T1000 (cell line): Measurements from ENCODE around the gene ASB15.
A peak's percentile ranks its signal among the peaks of the same experiment; 100 is the strongest.
"Not testable (repeated sequence)": the region's sequence is repeated elsewhere in the genome, so short reads cannot be mapped to it uniquely, and the experiment has no call there.

Experiments used
- DNase-seq: peaks from one replicate; lab custom pipeline; 2025; ENCODE audit warnings: mixed read lengths; lab: John Stamatoyannopoulos, UW

Gene ASB15

DNA sequence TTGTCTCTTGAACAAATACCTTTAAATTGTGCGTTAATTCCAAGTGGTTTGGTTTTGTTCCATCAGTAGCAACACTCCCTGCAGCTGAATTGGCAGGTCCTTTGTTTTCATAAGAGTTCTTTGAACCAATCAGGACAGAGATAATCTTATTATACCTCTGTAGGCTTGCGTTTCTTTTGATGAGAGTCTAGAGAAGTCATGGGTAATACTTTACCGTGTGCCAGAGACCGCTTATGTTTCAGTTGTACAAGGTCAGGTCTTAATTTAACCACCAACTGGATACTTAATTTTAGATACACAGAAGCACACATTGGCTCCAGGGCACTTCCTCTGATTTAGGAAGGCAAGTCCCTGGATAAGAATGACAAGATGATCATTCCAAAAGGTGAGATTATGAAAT, at the start of gene ASB15:
Gene ASB15, plus strand, starts transcription at position 292 of the 400 bp plus-strand sequence. CDS start 12,682 bp downstream, outside the sequence.
- DNase-seq = no peak

DNA sequence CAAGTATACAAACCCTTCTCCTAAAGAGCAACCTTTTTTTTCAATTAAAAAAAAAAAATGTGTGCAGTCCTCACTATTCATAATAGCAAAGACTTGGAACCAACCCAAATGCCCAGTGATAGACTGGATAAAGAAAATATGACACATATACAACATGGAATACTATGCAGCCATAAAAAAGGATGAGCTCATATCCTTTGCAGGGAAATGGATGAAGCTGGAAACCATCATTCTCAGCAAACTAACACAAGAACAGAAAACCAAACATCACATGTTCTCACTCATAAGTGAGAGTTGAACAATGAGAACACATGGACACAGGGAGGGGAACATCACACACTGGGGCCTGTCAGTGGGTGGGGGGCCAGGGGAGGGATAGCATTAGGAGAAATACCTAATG, 49.5 kb upstream of the ASB15 start:
- DNase-seq = not testable (repeated sequence)

DNA sequence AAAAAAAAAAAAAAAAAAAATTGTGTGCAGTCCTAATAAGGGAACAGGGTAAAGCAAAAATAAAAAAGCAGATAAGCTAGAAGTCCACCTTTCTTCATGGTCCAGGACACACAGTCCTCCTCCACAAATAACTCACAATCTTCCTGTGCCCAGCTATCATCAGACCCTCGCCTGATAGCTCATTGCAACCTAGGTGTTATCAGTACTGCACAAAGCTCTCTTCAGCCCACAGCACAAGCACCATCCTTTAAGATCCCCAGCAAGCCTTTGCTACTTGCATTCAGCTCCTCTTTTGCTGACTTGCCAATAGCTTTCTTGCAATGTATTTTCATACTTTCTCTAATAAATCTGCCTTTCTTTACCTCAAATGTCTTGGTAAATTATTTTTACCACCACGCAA, 49.0 kb upstream of the ASB15 start:
- no peak for DNase-seq

DNA sequence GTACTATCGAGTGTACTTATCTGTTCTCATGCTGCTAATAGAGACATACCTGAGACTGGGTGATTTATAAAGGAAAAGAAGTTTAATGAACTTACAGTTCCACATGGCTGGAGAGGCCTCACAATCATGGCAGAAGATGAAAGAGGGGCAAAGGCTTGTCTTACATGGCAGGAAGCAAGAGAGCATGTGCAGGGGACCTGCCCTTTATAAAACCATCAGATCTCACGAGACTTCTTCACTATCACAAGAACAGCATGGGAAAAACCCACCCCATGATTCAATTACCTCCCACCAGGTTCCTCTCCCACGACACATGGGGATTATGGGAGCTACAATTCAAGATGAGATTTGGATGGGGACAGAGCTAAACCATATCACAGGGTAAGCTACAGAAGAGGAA, 48.5 kb upstream of the ASB15 start:
- DNase-seq = no peak

DNA sequence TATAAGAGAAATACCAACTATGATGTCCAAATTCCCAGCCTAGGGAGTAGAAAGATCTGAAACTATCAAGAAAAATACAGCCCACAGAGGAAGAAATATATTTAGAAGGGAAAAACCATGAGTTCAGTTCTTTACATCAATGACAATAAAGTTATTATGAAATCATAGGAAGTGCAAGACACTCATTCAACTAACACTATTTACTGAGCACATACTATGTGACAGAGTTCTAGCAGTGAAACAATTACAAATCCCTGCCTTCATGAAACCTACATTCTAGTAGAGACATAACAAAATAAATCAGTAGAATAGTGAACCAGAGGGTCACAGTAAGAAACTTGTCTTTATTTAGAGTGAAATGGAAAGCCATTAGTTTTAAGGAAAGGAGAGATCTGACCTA, 46.1 kb upstream of the ASB15 start:
- DNase-seq = no peak

DNA sequence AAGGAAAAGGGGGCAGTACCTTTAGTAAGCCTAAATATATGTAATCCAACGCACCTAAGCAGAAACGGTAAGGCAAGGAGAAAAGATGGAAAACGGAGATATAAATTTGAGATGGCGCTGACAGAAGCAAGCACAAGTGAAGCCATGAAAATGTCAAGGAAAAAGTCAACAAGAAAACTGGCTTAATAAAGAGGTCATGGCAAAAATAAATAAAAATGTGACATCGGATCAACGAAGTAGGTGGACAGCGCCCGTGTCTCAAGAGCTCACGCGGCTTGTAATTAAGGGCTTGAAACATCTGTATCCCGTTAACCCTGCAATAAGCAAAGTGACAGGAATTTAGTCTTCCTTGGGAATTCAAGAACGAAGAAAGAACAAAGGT, 44.6 kb upstream of the ASB15 start:
- DNase-seq = no peak

DNA sequence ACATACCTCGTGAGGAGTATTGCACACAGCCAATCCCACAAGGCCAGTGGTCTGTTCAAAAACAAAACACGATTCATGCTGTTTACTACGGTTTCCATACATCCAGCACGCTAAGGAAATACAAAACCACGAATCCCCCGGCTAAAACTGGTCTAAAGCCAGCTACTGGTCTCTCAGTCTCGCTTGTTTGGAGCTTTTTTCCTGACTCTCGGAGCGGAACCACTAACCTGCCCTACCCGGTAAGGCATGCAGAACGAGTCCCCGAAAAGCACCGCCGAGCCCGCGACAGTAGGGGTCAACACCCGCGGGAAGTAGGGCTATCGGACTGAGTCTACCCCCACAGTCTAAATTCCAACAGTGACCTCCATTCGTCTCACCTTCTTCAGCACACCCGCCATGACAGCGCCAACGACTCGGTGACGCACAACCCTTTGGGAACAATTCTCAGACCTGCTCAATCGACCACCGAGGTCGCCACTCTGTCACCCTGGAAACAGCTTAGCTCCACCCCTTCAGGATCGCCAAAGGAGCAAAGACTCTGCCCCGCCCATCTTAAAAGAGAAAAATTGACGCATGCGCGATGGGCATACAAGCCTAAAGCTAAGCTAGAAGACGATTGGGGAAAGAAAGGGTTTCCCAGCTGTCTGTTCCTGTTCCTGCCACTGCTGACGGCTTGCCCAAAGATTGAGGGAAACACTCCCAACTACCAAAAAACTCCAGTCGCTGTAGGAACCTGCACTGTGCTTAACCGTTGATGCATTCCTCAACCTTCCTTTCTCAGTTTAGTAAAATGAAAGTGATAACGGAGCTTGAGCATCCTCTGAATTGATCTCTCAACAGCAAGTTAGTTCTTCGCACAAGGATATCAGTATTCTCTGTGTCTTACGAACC, 44.0 kb upstream of the ASB15 start, which contains the start of gene NDUFA5:
Gene NDUFA5, minus strand, starts transcription at position 421 of the 891 bp plus-strand sequence. Its CDS starts 23 bp downstream, at position 398.
- DNase-seq = peak; percentile 90

DNA sequence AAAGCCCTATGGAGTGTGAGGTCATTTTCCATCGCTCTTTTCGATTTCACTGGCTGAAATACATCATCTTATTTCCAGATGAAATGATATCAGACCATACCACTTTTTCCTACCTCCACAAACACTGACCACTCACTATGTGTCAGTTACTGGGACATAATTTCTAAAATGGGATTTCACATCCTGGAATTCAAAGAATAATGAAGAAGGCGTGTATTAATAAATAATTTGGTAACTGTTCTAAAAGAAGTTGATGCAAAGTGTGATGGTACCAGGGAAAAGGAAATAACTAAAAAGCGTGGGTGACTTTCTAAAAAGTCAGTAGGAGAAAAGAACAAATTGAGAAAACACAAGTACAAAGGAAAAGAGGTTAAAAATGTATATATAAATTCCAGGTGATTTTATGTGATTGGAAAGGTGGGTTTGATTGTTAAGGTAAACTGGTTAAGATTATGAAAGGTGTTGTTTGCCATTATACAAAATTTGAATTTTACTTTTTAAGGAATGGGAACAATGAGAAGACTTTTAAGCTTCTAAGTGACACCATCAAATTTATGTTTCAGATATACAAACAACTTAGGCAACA, 43.2 kb upstream of the ASB15 start:
- DNase-seq = no peak

DNA sequence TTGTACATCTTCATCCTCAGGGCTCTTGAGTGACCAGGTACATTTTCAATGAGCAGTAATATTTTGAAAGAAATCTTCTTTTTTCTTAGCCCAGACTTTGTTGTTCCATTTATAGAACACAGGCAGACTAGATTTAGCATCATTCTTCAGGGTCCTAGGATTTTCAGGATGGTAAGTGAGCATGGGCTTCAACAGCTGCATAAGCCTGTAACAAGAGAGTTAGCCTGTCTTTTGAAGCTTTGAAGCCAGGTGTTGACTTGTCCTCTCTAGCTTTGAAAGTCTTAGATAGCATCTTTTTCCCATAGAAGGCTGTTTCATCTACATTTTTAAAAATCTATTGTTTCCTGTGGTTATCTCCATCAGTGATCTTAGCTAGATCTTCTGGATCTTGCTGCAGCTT, 39.5 kb upstream of the ASB15 start:
- DNase-seq = no peak

DNA sequence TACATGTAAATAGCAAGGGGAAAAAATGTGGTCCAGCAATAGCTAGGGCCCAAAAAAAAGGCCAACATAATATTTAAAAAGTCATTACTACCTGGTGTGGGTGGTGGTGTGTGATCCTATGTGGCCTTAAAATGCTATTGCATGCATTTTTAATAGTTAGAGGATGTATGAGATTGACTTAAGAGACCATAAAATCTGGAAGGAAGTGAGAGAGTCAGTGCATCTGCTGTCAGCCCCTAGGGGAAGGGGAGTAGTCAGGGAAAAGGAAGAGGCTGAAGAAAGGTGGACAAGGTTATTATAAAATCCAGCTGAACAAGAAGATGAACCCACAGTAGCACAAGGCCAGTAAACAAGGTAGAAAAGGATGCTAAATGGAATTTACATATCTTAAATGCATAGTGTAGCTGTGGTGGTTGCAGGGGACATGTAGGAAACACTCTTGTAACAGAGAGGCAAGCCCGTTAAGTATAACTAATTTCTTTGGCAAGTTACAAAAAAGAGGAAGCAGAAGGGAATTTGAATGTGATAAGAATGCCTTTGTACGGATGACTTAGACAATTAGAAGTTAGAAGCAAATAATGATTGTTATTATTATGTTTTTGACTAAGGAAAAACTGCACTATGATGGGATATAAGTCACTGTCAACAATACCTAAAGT, 32.1 kb upstream of the ASB15 start:
- DNase-seq = no peak

DNA sequence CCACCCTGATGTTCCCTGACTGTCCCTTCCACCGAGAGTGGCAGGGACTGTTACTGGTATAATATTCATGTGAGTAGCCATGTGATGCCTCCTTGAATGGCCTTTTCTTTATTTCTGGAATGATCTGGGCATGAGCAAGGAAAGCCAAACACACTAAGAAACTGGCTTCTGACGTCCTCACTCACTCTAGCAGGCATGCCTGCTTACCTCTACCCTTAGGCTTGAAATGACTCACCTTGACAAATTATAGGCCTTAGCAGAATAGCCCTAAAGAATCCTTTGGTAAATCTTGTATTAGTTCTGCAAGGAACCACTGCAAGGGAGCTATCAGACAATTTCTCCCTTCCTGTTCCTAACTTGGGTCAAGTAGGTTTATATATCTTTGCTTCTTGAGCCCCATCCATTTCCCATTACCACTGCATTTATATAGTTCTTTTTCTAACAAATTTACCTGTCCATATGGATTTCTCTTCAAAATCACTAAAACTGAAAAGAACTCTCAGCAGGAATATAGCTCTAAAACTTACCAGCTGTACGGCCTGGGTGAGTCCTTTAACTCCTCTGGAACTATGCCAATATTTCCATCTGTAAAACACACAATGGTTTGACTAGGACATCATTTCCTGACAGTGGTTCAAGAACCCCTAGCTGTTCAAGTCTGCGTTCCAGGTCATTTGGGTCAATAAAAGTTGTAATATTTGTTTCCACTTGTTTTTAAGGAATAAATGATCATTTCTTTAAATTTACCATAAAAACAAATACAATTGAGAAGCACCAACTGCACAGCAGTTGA, 31.0 kb upstream of the ASB15 start:
- no peak for DNase-seq

DNA sequence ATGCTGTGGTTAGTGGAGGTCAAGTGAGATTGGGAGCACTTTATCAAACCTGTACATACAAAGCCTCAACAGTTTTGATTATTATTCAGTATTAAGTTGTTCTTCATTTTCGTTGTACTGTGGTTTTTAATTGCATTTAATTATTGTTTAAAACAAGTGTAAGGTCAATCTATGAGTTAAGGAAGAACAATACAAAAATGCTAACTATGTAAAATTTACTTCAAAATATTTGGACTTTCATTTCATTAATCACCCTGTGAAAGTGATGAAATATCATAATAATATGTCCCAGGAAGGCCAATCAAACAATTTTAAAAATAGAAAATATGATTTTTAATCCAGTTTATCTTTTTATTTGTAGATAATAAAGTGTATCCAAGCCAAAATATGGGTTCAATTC, 30.4 kb upstream of the ASB15 start:
- DNase-seq = no peak

DNA sequence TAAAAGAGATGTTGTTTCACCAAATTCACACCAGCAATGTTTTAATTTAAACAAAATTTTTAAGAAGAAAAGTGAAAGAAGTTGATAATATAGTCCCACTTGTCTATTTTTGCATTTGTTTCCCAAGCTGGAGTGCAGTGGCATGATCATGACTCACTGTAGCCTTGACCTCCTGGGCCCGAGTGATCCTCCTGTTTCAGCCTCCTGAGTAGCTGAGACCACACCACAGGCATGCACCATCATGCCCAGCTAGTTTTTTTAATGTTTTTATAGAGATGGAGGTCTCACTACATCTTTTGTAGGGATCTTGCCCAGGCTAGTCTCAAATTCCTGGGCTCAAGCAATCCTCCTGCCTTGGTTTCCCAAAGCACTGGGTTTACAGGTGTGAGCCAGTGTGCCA, 29.9 kb upstream of the ASB15 start:
- no peak for DNase-seq

DNA sequence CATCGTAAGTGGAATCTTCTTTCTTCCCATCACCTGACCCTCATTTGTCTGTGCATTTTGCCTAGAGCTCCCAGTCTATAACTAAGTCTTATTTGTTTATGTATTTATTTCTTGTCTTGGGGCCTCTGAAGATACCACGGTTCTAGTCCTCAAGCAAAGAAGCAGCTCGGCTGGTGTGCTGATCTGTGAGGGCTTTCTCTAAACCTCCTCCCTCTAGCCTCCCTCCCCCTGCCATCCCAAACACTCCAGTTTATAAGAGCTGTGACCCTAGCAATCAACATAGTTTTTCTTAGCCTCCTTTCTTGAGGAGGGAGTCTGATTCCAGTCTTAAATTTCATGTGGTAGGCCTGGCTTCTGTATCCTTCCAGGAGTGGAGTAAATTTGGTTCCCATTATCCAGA, 28.3 kb upstream of the ASB15 start:
- DNase-seq = no peak

DNA sequence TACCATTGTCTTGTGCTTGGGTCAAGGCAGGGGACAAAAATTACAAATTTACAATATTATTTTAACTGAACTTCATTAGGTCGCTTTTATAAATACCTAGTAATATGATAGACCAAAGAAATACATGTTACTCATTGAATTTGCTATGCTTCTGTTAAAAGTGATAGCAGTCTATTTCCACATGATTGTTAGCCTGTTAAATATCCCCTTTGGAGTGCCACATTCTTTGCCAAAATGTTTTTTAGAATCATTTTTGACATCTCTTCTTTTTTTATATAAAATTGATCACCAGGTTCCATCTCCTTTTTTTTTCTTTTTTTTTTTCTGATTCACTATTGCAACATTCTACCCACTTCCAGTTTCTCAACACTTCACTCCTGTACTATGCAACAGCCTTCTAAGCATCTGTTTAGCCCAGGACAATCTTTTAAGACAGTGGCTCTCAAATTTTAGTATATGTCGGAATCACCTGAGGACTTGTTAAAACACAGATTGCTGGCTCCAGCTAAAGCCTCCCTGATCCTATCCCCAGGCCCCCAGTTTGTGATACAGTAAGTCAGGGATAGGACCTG, 27.6 kb upstream of the ASB15 start:
- no peak for DNase-seq

DNA sequence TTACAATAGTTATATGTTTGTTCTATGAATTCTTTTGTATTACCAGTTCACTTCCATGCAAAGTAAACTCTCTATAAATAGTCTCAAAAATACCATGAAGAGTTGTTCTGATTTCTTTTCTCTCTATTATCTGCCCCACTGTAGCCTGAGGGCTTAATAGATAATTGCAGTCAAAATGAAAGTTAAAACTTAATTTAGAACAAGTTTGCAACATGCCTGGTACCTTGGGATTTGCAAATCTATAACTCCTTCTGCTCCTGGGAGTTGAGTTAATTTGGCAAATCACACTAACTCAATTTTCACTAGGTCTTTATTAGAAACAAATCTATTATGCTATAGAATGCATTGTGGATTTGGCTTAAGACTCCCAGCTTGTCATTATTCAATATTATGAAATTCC, 22.2 kb upstream of the ASB15 start:
- no peak for DNase-seq

DNA sequence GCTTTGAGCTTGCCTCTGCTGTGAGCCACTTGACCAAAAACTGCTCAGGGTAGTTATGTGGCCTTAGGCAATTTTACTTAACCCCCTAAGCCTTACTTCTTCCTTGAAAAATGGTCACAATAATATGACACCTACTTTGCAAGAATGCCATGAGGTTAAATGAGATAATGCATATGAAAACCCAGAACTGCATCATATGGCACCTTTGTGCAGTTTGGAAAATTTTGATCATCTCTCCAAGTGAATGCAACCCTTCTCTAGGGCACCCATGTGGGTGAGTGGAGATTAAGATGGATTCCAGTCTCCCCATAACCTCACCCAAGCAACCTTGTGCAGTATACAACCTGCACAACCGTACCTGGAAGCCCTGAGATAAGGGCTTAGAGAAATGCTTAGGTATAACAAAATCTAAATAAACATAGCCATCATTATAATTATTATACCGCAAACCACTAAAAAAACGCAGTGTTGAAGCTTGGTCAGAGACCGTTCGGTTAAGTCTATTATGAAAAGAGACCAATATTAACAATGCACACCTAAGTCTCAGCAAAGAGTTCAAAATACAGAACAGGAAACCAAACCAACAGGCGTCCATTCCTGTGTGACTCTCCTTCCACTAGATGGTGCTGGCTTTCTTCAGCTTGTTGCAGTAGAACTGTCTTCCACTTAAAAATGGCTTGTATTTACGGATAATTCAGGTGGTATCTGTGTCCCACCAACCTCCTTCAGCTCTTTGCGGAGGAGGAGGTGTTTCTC, 21.0 kb upstream of the ASB15 start:
- no peak for DNase-seq

DNA sequence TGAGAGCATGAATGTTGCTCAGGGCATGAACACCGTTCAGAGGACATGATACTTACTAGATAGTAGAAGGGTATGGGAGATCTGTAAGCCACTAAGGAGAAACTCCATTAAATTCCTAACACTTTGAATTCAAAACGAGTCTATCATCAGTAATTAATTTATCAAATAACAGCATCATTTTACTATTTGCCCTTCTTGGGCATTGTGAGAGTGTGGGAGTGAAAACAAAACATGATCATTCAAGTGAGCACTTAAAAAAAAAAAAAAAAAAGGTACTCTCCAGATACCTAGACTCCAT, 20.5 kb upstream of the ASB15 start:
- DNase-seq = no peak

DNA sequence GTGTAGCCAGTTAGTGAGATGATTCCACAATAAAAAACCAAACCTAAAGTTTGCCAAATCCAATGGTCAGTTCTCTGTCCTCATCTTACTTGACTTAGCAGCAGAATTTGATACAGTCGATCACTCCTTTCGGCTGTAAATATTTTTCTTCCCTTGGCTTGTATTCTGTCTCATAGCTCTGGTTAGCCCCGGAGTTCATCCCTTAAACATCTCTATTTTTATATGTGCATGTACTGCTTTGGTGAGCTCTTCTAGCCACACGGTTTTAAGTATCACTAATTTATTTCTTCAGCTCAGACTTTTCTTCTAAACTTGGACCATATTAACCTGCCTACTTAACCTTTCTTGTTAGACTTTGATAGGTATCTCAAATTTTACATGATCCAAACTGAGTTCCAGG, 17.8 kb upstream of the ASB15 start:
- DNase-seq = no peak

DNA sequence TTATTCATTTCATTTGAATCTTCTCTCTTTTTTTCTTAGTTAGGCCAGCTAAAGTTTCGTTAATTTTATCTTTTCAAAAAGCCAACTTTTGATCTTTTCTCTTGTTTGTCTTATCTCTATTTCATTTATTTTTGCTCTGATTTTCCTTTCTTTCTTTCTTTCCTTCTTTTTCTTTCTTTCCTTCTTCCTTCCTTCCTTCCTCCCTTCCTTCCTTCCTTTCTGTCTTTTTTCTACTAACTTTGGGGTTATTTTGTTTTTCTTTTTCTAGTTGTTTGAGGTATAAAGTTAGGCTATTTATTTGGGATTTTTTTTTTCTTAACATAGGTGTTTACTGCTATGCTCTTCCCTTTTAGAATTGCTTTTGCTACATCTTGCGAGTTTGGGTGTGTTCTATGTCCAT, 13.2 kb upstream of the ASB15 start:
- no peak for DNase-seq

DNA sequence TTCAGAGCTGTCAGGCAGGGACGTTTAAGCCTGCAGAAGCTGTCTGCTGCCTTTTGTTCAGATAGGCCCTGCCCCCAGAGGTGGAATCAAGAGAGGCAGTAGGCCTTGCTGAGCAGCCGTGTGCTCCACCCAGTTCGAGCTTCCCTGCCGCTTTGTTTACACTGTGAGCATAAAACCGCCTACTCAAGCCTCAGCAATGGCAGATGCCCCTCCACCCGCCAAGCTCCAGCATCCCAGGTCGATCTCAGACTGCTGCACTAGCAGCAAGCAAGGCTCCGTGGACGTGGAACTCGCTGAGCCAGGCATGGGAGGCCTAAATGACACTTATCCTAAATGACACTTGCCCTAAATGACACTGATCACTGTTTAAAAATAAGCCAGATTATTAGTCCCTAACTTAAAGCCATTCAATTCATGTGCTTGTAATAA, 6.8 kb upstream of the ASB15 start:
- DNase-seq = no peak
